Activated naive CD4-positive, alpha-beta T cell treated with anti-CD3 and anti-CD28 coated beads, Interleukin-2, amount 50 U/mL, for 72 hours (primary cell): ENCODE data around the gene PHC3. TPM values are rescaled to one million over a fixed set of nuclear protein-coding genes. Genes with fewer than 3 reads are reported as not detected.

Experiments used
- ATAC-seq, 2 donors: fragments of 150-1000 bp; cut with Tn5 transposase; 2 replicates each; pipeline ENCODE4 v1.10.0; 2021; ENCODE audit warnings: mild to moderate bottlenecking in 2 of 2, moderate library complexity in 2 of 2
- DNase-seq, 2 donors: peaks; one replicate each; pipeline ENCODE4 v3.0.0; 2021 to 2022; ENCODE audit warnings: low spot score in 2 of 2
- H3K27ac Mint-ChIP-seq, 2 donors: one replicate each; pipeline ENCODE4 v1.8.0; 2022; ENCODE audit warnings: mild to moderate bottlenecking in 2 of 2, mixed read lengths in 2 of 2
- H3K36me3 Mint-ChIP-seq, 2 donors: one replicate each; pipeline ENCODE4 v1.8.0; 2022; ENCODE audit warnings: mixed read lengths in 2 of 2
- H3K9me3 Mint-ChIP-seq, 2 donors: one replicate each; pipeline ENCODE4 v1.8.0; 2022; ENCODE audit warnings: mixed read lengths in 2 of 2
- total RNA-seq, 2 donors: library from RNA; stranded (reverse); gene quantifications; one replicate each; pipeline ENCODE4 v1.2.3, GENCODE V29; 2022

PHC3 gene
- total RNA-seq, 2 donors from 2014 or later = 62.0 to 85.5 TPM

DNA sequence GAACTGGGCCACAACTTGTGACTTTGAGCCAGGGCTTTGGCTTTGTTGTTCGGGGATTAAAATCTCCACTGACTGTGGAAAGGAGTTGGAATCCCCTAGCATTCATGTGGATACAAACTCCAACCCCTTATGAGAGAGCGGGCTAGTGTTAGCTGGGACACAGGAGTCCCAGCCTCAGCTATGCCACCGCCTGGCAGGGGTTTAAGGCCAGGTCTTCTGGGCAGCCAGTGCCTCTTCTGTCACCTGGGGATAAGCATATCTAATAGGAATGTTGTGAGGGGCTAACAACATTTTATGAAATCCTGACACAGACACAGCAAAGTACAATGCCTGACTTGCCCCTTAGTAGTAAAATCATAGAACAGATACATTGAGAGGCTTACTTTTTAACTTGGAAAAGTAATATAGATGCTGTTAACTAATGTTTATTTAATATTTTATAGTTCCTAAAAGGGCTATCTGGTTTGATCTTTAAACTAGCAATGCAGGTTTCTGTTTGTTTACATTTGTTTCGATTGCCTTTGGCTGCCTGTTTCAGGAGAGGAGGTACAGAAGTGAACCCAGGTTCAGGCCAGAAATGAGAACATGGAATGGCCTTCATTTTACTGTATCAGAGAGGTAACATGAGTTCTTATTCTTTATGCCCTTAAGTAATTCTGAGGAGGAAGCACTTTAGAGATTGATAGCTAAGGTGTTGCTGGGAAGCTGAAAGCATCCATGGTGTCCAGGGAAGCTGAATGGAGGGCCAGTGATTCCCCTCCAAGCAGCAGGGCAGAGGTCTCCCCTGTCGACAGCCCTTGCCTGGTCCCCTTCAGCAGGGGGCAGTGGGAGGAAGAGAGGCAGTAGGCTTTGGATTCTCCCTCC is 135.0 kb downstream of the PHC3 start:
- Mint-ChIP-seq H3K27ac (no peak overlapping the region), H3K36me3 (no peaks in the 10 kb centered on the region), H3K9me3 (no peaks in the 10 kb centered on the region)
- ATAC-seq (no peak), DNase-seq (no peak)

DNA sequence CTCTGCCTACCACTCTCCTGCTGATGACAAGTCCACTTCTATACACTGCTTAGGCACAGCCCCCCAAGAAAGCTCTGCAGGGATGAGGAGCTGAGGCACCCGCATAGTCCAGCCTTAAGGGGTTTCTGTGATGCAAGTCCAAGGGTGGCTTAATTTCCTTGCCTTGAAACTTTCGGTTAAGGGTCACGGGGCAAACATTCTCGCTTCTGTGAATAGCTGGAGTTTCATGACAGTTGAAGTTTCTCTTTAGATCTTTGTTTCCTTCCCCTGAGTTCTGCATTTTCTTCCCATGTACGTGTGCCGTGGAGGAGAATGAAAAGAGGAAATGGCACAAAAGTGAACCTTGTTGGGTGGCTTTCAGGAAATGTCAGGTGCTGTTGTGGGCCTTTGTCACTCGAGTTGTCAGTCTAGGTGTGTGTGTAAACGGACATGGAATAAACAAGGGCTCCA is 136.7 kb downstream of the PHC3 start:
- Mint-ChIP-seq H3K9me3 (no peaks in the 10 kb centered on the region), H3K36me3 (no peaks in the 10 kb centered on the region), H3K27ac (no peak overlapping the region)
- DNase-seq (no peak), ATAC-seq (peak in 1 of 2 donors; percentile 45)

DNA sequence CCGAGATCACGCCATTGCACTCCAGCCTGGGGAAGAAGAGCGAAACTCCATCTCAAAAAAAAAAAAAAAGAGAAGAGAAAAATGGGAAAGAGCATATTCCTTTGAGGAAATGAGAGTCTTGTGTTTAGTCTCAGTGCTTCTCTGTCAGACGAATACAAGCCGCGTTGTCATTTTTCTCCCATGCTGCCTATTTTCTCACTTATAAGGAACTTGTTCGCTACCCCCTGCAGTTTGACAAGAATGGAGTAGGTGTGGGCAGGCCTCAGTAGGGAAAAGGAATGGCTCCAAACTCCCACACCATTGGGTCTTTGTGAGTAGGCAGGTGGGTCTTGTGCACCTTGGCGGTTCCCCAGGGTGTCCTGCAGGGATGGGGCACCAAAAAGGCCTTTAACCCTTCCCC is 137.3 kb downstream of the PHC3 start:
- H3K9me3 Mint-ChIP-seq = no peaks in the 10 kb centered on the region
- H3K27ac Mint-ChIP-seq = no peak overlapping the region
- no peak for DNase-seq
- H3K36me3 Mint-ChIP-seq = no peaks in the 10 kb centered on the region
- no peak for ATAC-seq

DNA sequence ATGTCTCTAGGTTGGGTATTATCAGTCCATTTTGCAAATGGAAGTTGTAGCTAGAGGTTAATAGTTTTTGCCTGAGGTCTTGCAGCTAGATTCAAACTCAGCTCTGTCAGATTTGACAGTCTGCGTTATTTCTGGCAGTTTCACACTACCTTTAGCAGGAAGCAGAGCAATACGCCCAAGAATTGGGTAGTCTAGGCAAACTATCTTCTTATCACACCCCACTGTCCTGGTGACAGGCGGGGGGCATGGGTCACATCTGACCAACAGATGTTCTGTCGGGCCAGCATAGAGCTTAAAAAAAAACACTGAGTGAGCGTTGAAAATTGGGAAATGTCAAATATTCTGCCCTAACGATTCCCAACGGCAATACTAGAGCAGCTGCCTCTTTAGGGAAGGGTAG is 138.0 kb downstream of the PHC3 start:
- DNase-seq = no peak
- no peaks in the 10 kb centered on the region for H3K36me3 Mint-ChIP-seq
- H3K27ac Mint-ChIP-seq = no peak overlapping the region
- no peak for ATAC-seq
- H3K9me3 Mint-ChIP-seq = no peaks in the 10 kb centered on the region

DNA sequence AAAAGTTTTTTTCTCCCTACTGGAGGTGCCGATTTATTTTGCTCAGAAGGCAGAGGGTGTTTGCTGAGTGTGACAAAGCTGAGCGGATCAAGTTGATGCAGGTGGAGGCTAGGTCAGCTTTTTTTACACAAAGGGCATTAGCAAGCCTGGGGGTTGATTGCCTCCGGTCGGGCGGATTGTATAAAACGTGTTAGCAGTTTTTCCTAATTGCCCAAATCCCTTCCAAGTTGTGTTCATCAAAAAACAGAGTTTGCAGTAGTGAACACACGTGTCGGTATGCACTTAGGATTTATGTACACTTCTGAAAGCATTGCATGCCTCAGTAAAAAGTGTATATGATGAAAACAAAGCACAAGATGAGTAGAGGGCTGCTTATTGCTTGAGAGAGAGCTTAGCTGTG is 141.1 kb downstream of the PHC3 start:
- ATAC-seq = no peak
- DNase-seq = no peak
- Mint-ChIP-seq H3K27ac (no peak overlapping the region), H3K36me3 (no peaks in the 10 kb centered on the region), H3K9me3 (no peaks in the 10 kb centered on the region)

DNA sequence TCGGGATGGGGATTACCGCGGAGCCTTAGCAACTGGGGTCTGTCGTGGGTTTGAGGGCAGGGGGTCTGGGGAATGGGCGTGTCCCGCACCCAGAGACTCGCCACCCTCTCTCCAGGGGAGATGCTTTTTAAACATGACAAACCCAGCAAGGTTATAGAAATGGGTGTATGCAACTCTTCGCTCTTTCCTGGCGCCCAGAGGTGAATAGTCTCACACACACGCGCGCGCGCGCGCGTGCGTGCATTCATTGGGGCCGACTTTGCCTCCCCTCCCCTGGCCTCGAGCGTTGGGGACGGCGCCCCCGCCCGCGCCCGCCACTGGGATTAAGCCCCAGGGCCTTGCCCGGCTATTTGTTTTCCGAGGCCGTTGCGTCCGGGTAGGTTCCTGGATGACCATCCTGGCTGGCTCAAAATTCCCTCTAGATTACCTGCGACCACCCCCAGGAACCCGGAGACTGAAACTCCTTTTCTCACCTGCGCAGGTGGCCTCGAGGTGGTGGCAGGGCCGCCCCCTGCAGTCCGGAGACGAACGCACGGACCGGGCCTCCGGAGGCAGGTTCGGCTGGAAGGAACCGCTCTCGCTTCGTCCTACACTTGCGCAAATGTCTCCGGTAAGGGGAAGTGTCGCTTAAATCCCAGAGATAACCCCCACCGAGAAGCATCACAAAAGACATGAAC is 143.0 kb downstream of the PHC3 start:
- ATAC-seq (peak; percentile 6 to 14), DNase-seq (peak in 1 of 2 donors; percentile 29)
- H3K9me3 Mint-ChIP-seq = peaks cover 0 to 4% of the 10 kb centered on the region in 2 donors
- H3K36me3 Mint-ChIP-seq = peaks cover 0 to 4% of the 10 kb centered on the region in 2 donors
- peak overlapping the region in 1 of 2 donors; percentile 35 for H3K27ac Mint-ChIP-seq

Other genes starting within 250 kb of the PHC3 start
- gene SEC62, start 214.9 kb downstream of the PHC3 start, total RNA-seq = 10 to 100 TPM; 52.1 to 81.9 TPM
- 10 to 100 TPM in 1 of 2 donors, 1 to 10 TPM in 1; 7.2 to 13.2 TPM for gene GPR160, start 143.7 kb downstream of the PHC3 start, total RNA-seq
- 10 to 100 TPM; 24.5 to 34.0 TPM for gene PRKCI, start 40.7 kb upstream of the PHC3 start, total RNA-seq
- gene SKIL, start 176.0 kb upstream of the PHC3 start, total RNA-seq = 10 to 100 TPM; 16.8 to 21.9 TPM
- not detected for gene CLDN11, start 237.1 kb upstream of the PHC3 start, total RNA-seq